Cerebellar nuclear complex (tissue), 1 donor: Measurements from ENCODE around the gene SIX2.

Source experiments
- DNase-seq, 2 experiments: peaks; one replicate each; lab custom pipeline; 2025; lab: John Stamatoyannopoulos, UW

The SIX2 gene

GRCh38 chr2:45018023-45018422 is 8.8 kb upstream of the SIX2 start:
- DNase-seq, result no peak

- no peak for DNase-seq
Observed at GRCh38 chr2:45014831-45015230, 5.6 kb upstream of the SIX2 start.

GRCh38 chr2:45014016-45014702 is 4.9 kb upstream of the SIX2 start:
- no peak for DNase-seq

- no peak for DNase-seq
Observed at GRCh38 chr2:45013229-45014015, 4.2 kb upstream of the SIX2 start.

- no peak for DNase-seq
Observed at GRCh38 chr2:45012733-45013132, 3.5 kb upstream of the SIX2 start.

- DNase-seq, result no peak
Observed at GRCh38 chr2:45011621-45012602, 2.7 kb upstream of the SIX2 start.

GRCh38 chr2:45011121-45011520 is 1.9 kb upstream of the SIX2 start:
- no peak for DNase-seq

- no peak for DNase-seq
Observed at GRCh38 chr2:45010702-45011012, 1.4 kb upstream of the SIX2 start.

- no peak for DNase-seq
Observed at GRCh38 chr2:45009928-45010701, 863 bp upstream of the SIX2 start.

GRCh38 chr2:45008296-45009129 is 739 bp downstream of the SIX2 start:
- no peak for DNase-seq

GRCh38 chr2:45007961-45008295 is 1.3 kb downstream of the SIX2 start:
- no peak for DNase-seq

GRCh38 chr2:45006942-45007287 is 2.3 kb downstream of the SIX2 start:
- DNase-seq, result no peak

- no peak for DNase-seq
Observed at GRCh38 chr2:45006041-45006941, 3.0 kb downstream of the SIX2 start.

- DNase-seq, result no peak
Observed at GRCh38 chr2:45005261-45006002, 3.8 kb downstream of the SIX2 start.

GRCh38 chr2:45004562-45005191 is 4.6 kb downstream of the SIX2 start:
- no peak for DNase-seq

- DNase-seq, result no peak
Observed at GRCh38 chr2:45003579-45004551, 5.4 kb downstream of the SIX2 start.

- no peak for DNase-seq
Observed at GRCh38 chr2:45002686-45003085, 6.6 kb downstream of the SIX2 start.
